Left kidney (tissue), 2 donors: ENCODE results near the gene SLC8A1. TPM values are rescaled to one million over a fixed set of nuclear protein-coding genes. Genes with fewer than 3 reads are reported as not detected.

ENCODE experiments used
- DNase-seq: peaks from one replicate; pipeline ENCODE4 v3.0.0-alpha.2; 2013
- polyA plus RNA-seq: library from polyadenylated mRNA; unstranded; fragments of 120-200 nt; gene quantifications from one replicate; pipeline ENCODE4 v1.2.1, GENCODE V29; 2013; ENCODE audit not compliant: insufficient read length

The SLC8A1 gene
- polyA plus RNA-seq, 1 donor: 73.0 TPM

DNA sequence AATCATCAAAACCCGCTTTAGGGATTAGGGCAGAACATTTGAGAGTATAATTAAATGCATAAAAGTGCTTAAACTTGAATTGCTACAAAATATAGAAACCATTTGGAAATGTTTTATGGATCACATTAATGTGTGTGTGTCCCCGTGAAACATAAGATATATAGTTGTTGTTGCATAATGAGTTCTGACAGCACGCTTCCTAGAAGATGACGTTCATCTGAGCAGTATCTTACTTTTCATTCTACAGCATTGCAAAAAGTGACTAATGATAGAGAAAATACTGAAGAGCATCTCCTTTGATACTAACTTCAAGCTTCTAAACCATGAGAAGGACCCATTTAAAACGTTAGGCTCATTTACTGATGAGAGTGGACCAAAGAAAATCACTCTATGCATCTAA is 63.7 kb downstream of the SLC8A1 start:
- no peak for DNase-seq

DNA sequence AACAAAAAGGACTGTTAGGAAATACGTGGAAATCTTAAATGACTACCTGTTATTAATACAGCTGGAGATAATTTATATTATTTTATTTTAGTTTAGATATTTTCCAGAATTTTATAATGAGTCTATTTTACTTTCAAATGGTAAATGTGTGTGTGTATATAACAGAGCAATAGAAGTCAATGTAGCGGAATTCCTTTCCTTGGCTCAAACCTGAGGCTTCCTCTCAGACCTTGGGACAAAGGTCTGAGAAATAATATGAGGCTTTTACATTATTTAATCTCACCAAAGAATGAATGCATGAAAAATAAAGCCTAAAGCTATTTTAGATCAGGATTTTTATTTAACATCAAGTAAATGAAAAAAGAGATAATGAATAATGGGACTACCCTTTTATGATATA is 65.7 kb downstream of the SLC8A1 start:
- no peak for DNase-seq

DNA sequence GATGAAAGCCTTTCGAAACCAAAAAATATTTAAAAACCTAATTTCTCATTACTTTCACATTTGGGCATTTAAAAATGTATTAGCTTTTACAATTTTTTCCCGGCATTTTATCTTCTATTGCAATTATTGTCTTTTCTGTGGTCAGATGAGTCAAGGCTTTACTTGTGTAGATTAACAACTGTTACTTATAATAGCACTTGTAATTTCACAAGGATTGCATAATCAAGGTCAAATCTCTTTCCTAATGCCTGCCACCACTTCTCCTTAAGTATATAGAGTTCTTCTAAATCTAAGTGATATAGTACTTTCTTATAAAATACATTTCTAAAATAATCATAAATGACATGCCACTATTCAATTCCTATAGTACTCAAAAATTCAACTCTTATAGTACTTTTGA is 67.2 kb downstream of the SLC8A1 start:
- DNase-seq: no peak

DNA sequence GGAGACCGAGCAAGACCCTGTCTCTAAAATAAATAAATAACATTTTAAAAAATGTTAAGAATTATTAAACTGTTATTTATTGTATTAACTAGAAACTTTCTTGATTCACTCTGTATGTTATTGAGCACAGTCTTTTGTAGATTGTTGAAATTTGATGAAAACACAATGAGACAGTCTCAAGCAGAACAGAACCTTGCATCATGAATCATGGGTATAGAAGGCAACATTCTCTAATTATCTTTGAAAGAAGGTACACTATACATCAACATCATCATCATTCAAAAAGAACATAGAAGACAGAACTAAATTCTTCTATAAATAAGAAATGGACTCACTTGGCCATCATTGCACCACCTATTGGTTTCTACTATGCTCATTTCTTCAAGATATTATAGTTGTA is 67.7 kb downstream of the SLC8A1 start:
- no peak for DNase-seq

DNA sequence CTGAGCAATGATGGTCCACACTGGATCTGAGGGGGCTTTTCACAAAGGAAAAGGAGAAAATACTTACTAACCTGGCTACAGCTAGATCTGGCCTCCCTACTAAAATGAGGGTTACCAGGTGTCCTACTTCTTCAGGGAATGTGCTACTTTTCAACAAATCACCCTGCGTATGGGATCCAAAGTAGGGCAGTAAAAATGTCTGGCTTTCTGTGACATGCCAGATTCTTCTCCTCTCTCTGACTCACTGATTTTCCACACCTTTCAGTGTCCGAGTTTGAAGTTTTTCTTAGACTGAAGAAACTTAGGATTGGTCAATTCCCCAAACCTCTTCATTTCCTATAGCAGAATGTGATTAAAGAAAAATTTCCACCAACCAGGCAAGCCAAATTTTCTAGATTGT is 71.2 kb downstream of the SLC8A1 start:
- DNase-seq: no peak

DNA sequence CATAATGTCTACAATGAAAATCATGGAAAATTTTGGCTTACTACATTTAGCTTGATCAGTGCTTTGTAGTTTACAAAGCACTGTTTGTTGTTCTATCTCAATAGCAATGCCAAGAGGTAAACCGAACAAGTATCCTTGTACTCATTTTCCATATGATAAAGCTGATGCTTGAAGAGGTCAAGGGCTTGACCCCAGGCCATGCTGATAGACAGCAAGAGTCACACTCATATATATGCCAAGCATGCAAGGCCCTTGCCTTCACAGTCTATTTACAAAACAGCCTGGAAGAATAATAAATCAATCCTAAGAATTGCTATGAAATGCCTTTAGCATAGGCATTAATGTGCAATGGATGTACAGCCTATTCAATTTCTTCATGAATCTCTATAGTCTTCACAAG is 71.8 kb downstream of the SLC8A1 start:
- no peak for DNase-seq

DNA sequence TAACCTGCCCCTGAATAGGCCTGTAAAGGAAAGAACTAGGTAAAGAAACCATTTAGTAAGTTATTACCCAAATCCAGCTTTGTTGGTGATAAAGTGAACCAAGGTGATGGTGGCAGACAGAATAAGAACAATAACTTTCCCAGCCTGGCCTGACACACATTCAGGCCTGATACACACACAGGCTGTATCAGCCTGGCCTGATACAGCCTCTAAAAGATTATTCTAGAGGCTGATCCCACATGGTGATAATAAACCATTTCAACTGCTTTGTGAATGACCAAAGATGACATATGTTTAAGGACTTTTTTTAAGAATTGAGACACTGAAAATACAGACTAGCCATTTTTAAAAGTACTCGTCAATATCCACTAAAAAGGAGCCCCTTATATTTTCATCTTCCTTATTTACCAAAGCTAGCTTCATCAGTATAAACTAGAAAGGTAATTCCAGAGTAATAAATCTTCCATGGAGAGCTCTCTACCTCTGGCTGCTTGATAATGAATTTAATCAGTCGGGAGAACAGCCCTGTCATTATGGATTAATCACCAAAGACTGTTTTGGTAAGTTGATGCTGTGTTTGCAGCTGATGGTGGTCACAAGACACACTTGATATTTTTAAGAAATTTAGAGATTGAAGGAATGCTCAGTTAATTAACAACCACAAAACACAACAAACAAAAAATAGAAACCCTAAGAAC is 77.2 kb downstream of the SLC8A1 start:
- DNase-seq: no peak

DNA sequence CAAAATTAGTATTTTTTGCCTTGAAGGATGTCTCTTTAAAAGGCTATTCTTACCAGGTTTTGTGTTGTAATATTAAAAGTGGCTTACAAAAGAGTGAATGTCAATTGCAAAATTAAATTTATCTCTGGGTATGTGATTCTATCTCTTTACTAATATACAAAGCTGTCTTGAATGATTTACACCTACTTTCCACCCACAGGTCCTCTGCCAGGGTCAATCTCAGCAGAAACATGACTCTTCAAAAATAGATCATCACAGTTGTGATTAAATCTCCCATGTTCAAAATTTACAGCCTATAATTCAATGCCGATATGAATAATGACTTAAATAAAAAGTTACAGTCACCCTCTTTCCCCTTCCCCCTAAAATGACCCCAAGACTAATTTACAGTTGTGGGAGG is 78.8 kb downstream of the SLC8A1 start:
- no peak for DNase-seq

DNA sequence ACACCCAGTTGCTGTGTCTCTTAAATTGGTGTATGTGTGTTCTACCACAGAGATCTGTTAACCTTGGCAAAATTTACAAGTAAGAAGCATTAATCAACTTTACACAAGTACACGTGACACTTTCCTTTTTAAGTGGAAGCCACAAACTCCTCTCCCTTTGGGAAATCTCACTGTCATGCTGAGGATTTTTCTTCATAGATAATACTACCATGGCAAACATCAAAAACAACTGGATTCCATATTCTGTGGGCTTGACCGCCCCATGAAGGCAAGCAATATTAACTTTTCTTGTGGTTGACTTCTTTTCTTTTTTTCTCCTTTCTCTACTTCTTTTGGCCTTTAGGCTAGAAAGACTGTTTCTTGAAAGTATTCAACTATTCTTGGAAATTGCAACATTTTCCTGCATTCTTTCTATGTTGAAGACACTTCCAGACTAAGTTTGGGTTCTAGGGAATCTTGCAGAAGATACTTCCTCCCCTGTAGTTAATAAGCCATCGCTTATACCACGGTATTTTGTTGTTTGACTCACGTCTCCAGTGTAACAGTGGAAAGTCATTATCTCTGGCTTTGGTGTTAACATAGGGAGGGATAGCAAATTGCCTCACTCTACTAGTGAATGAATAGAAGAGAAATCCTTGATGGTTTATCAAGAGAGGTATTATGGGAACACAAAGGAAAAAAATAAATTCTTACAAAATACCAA is 79.5 kb downstream of the SLC8A1 start:
- peak; percentile 44 for DNase-seq

DNA sequence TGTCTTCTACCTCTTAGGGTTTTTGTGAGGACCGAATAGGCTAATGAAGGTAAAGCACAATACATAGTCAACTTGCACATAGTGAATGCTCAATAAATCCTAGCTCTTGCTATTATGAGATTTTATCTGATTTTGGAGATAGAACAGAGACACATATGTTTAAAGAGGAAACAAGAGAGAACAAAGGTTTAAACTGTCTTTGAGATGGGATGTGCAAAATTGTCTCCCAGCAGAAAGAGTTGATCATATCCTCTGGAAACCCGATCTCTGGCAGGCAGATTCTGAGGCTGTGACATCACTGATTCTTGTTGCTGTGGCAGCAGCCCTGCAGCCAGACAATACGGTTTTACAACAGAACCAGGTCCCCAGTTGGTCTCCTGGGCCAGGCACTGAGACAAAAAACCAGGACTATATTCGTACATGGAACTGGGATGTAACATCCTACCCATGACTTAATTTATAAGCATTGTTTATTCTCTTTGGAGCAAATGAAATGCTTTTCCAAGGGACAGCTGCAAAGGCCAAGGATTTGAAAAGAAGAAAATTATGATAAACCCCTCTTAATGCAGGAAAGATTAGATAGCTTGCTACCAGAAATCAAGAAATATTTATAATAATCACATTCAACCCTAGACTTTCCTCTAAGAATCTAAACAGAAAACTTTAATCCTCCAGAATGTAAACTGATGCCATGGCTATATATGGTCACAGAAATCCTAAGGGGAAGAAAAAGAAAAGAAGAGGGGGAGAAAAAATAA is 80.2 kb downstream of the SLC8A1 start:
- DNase-seq: peak; percentile 59

DNA sequence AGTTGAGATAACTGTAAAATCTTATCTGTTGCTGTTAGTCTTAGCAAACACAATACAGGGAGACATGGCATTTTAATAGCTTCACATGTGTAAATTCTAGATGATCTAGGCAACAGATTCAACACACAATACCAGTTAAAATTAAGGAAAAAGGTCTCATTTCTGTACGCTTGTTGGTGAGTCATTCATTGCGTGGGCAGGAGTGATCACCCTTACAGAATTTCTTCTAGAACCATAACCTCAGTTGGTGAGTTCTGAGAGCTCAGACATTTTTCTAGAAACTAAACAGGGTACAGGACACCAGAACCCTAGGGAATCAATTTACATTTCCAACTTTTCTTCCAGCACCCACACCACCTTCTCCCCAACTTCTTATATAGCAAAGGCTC is 81.9 kb downstream of the SLC8A1 start:
- no peak for DNase-seq

DNA sequence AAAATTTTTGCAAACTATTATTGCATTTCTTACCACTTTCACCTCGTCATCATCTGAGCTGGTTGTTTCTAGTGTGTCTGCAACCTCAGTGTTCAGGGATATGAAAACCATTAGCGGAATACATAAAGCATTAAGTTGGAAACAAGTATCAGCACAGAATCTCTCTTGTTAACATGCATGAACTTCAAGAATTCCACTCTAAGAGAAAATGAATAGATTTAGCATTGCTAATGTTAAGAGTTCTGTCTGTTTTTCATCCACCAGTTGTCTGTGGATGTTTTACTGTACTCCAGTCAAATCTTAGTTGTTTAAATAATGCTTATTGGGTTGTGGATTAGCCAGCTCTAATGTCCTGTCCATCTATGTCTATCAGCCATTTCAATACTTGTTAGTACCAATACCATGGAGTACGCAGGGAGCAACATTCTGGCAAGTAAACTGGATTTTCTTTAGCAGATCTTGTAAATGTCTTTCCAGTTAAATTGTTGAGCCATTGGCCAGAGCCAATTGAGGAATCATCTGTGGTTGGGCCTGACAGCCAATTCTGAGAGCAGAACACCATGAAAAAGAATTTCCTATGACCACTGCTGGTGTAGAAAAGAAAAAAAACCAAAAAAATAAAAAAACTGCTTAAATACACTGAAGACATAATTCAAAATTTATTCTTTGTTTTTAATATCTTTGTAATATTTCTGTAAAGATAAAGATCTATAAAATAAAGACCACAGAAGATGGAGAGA is 82.5 kb downstream of the SLC8A1 start:
- no peak for DNase-seq

DNA sequence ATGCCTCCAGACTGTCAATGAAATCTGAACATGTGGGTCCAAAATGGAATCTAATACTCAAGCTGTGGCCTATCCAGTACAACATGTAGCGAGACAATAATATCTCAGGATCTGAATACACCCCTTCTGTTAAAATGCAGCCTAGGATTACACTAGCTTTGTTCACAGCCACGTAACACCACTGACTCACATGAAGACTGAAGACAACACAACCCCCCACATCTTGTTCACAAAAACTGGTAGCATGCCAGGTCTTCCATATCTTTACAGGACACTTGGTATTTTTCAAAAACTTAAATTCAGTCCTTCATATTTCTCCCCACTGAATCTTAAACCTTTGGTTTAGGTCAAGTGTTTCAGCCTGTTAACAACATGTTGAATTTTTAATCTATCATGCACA is 84.2 kb downstream of the SLC8A1 start:
- no peak for DNase-seq

DNA sequence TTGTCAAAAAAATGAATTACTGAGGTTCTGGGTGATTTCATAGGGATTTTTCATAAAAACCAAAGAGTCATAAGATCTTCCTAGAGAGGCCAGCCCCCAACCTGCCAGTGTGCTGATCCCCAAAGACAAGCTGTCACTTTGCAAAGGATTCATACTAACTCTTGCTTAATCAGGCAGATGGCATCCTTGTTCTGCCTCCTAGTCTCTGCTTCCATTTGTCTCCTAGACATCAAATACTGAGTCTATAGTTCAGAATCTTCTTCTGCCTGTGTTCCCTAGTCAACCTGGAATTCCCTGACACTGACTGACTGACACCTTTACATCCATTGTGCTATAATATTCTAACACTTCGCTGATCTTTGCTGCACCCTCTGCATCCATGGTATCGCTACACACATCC is 84.9 kb downstream of the SLC8A1 start:
- DNase-seq: no peak

DNA sequence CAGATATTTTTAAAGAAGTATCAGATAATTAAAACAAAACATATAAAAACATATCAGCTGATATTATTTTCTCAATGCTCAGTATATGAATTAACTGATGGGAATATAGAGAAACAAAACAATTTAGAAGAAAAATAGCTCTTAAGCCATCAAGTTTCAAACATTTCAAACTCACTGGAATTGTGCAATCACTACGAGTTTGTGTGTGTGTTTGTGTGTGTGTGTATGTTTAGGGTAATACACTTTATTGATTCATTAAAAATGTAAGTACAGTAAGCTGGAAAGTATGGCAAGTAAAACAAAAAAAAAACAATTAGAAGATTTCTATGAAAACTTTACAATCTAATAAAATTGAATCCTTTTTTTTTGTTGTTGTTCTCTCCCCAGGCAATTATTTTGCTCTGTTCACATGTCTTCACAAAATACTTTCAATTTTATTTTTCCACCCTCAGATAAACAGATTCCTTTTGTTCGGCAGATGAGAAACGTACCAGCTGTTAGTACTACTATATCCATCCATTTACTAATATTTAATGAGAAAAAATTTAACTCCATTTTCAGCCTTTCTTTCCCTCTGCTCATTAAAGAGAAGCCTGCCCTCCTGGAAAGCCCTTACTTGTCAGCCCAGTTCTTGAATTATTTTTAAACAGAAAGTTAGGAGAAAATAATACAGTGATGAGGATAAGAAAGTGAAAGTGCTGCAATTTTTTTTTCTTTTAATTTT is 87.6 kb downstream of the SLC8A1 start:
- no peak for DNase-seq

DNA sequence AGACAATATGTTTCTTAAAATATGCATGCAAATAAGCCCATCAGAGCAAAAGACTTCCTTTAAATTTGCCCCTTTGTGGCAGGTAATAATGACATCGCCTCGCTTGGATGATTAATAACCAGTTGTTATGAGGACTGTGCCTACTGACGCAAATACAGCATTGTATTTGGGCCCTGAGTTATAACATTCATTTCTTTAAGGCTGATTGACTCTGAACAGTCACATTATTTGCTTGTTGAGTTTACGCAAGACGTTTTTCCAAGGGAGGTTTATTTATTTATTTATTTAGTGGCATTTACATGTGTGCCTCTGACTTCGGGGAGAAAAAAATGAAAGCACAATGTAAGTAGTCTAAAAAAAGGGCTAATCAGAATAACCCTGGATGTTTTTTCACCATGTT is 88.3 kb downstream of the SLC8A1 start:
- no peak for DNase-seq

DNA sequence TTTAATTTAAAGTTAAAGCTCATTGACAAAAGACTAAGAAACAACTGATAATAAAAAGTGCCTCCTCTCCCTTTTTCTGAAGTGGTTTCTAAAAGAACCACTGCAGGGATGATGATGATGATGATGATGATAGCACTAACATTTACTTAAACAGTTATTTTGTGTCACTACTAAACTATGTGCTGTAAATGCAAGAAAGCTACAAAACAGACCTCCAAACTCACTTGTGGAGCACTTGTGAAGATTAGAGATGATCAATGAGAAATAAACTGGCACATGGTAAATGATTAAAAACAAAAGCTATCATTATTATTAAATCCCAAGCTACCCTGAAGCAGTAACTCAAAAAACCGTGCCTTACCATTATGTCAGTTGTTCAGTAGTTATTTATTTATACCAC is 88.7 kb downstream of the SLC8A1 start:
- no peak for DNase-seq

DNA sequence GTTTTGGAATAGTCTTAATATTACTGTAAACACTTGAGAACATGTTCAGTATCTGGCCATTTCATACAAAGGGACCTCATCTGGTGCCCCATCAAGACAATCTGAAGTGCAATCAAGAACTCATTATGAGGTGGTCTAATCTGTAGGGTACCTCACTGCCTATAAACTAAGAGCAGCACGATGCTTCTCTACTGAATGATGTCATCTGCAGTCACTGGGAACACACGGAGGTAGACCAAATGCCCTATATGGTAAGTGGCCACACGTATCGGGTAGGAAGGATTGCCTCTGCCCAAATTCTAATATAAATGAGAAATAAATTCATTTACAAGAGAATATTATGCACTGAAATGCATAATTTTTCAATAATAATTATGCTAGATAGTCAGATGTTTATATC is 90.4 kb downstream of the SLC8A1 start:
- no peak for DNase-seq

DNA sequence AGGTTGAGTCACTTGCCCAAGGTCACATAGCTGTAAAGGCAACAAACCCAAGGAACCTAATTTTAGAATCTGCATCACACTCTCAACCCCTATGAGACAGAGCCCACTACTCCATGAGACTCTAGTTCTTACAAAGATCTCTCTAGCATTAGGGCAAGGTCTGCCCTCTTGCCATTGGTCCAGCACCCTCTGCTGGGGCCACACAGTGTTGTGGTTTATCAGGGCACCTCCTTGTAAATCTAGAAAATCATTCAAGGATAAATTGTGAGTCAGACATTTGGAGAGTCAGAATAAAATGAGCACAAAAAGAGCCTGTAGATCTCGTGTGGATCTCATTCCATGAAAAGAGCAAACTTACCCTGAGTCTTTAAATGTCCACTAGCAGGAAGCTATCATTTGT is 91.2 kb downstream of the SLC8A1 start:
- no peak for DNase-seq

DNA sequence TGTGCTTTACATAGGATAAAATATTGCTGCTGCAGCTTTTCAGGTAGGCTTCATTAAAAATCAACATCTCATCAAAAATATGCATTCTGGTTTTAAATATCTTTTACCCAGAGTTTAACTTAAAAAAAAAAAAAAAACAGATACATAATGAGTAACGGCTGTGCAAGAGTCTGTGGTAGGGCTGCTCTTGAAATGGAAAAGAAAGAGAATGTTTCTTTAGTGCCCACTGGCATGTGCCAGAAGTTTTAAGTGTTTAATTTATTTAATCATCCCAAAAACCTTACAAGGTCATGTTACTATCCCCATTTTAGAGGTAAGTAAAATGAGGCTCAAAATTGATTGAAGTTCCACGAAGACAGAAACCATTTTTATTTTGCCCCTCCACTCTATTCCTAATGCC is 92.1 kb downstream of the SLC8A1 start:
- no peak for DNase-seq

DNA sequence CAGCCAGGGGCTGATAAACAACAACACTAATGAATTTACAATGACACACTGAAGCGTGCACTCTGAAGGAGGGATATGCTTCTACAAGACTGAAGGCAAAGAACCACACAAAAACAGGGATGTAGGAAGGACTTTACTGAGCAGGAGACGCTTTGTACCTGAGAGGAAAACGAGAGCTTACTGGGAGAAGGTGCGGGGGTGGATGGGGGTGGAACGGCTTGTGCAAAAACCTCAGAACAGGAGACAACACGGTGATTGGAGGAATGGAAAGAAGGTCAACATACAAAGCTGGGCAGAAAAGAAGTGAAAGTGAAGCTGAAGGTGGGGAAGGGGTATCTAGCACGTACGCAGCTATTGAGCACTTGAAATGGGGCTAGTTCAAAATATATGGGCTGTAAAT is 93.1 kb downstream of the SLC8A1 start:
- DNase-seq: no peak

DNA sequence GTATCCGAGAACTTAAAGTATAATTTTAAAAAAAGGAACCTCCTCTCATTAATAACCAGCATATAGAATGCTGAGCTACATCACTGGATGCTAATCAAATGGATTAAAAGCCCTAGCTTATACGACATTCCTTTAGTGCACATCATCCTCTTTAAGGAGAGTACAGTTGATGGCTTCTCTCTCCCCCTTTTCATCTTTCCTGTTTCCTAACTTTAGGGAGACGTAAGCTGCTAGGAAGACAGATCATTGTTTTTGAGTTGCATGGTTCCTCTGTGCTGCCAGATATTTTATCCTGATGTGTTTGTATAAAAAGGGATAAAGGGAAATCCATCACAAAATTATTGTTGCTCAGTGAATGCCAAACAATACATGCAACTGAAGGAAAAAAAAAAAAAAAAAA is 94.2 kb downstream of the SLC8A1 start:
- DNase-seq: no peak
